Renal pelvis (tissue), 3 donors: ENCODE measurements around the gene RUFY4. TPM values are rescaled to one million over a fixed set of nuclear protein-coding genes. Genes with fewer than 3 reads are reported as not detected.

ENCODE experiments used
- polyA plus RNA-seq, 3 donors: library from polyadenylated mRNA; unstranded; fragments of 120-200 nt; gene quantifications; one replicate each; pipeline ENCODE4 v1.2.1, GENCODE V29; 2013; ENCODE audit not compliant: insufficient read length in 3 of 3

The RUFY4 gene
- polyA plus RNA-seq, 3 donors, result 0.08 to 0.43 (median 0.36) TPM

Other genes with a start within 250 kb of the RUFY4 start
- 10 to 100 TPM; 56.6 to 75.9 (median 67.8) TPM for gene TNS1, start 66.3 kb upstream of the RUFY4 start, polyA plus RNA-seq
- under 1 TPM; 0.14 to 0.74 (median 0.36) TPM for gene CXCR2, start 56.8 kb downstream of the RUFY4 start, polyA plus RNA-seq
- under 1 TPM in 1 of 3 donors, not detected in 2; 0.07 TPM for gene CXCR1, start 97.7 kb downstream of the RUFY4 start, polyA plus RNA-seq
- 100 to 1,000 TPM; 235 to 239 (median 237) TPM for gene ARPC2, start 147.9 kb downstream of the RUFY4 start, polyA plus RNA-seq
- gene GPBAR1, start 191.8 kb downstream of the RUFY4 start, polyA plus RNA-seq, result 1 to 10 TPM; 1.8 to 2.7 (median 2.2) TPM
- 100 to 1,000 TPM; 137 to 150 (median 144) TPM for gene AAMP, start 200.9 kb downstream of the RUFY4 start, polyA plus RNA-seq
- gene PNKD, start 201.3 kb downstream of the RUFY4 start, polyA plus RNA-seq, result 100 to 1,000 TPM; 115 to 131 (median 115) TPM
- gene TMBIM1, start 223.2 kb downstream of the RUFY4 start, polyA plus RNA-seq, result 10 to 100 TPM; 86.5 to 96.9 (median 90.6) TPM